Gastrocnemius medialis (tissue), 4 donors: Measurements from ENCODE around the gene REXO4. TPM values are rescaled to one million over a fixed set of nuclear protein-coding genes. Genes with fewer than 3 reads are reported as not detected.

ENCODE experiments used
- ATAC-seq, 2 donors: fragments of 150-250 bp; one replicate each; pipeline ENCODE4 v1.9.1; 2016
- DNase-seq, 2 donors: peaks; one replicate each; pipeline ENCODE4 v3.0.0-alpha.2; 2019
- H3K27ac ChIP-seq, 4 donors: fragments of 200-600 bp; sonication (generic); 1 replicate in 1 of 4; 2 replicates in 3 of 4; pipeline ENCODE4 v1.5.1; 2016 to 2018; ENCODE audit warnings: mild to moderate bottlenecking in 2 of 4, moderate library complexity in 1 of 4
- H3K27me3 ChIP-seq, 3 donors: fragments of 200-600 bp; sonication (generic) in 2 of 3; 1 replicate in 1 of 3; 2 replicates in 2 of 3; pipeline versions ENCODE4 v1.5.1 to v1.6.0; 2016 to 2019; ENCODE audit warnings: mild to moderate bottlenecking in 1 of 3, moderate library complexity in 1 of 3
- H3K36me3 ChIP-seq, 2 donors: fragments of 200-600 bp; sonication (generic) in 1 of 2; one replicate each; pipeline ENCODE4 v1.5.1; 2017 to 2018
- H3K4me1 ChIP-seq, 2 donors: fragments of 200-600 bp; sonication (generic) in 1 of 2; one replicate each; pipeline ENCODE4 v1.5.1; 2016 to 2017; ENCODE audit warnings: mild to moderate bottlenecking in 2 of 2
- H3K4me3 ChIP-seq, 4 donors: fragments of 200-600 bp; sonication (generic) in 3 of 4; 1 replicate in 1 of 4; 2 replicates in 3 of 4; pipeline ENCODE4 v1.5.1; 2016 to 2019; ENCODE audit warnings: mild to moderate bottlenecking in 2 of 4
- H3K9me3 ChIP-seq, 3 donors: fragments of 200-600 bp; sonication (generic) in 2 of 3; 1 replicate in 1 of 3; 2 replicates in 2 of 3; pipeline ENCODE4 v1.5.1; 2016 to 2019
- CTCF ChIP-seq, 5 experiments: fragments of 450-650 bp in 3 of 5; fragments of 200-600 bp in 2 of 5; sonication (generic) in 2 of 5; IDR thresholded peaks in 4 of 5; conservative IDR thresholded peaks in 1 of 5; 1 replicate in 4 of 5; 2 replicates in 1 of 5; pipeline ENCODE4 v1.5.1; 2016 to 2019; ENCODE audit warnings: antibody characterized with exemption in 5 of 5, mild to moderate bottlenecking in 3 of 5, moderate library complexity in 3 of 5
- POLR2A ChIP-seq, 2 donors: fragments of 450-650 bp; IDR thresholded peaks; one replicate each; pipeline ENCODE4 v1.6.1; 2017; ENCODE audit warnings: antibody characterized with exemption in 2 of 2, mild to moderate bottlenecking in 2 of 2, moderate library complexity in 2 of 2
- in situ Hi-C, 4 donors: fragments of 200-750 bp; cut with MboI; loops; one replicate each; pipeline versions ENCODE4 v1.15.0 to v1.8.0; 2017; ENCODE audit warnings: low sequenced_read_pairs in 4 of 4
- intact Hi-C: fragments of 100-400 bp; cut with DNase I; formaldehyde crosslinking; loops from one replicate; pipeline ENCODE4 v1.15.1; 2023; ENCODE audit warnings: low total_unique reads
- total RNA-seq, 4 donors: library from RNA; depleted of rRNA; stranded (reverse); fragments of >200 nt; gene quantifications; one replicate each; pipeline versions ENCODE4 v1.1.0 to v1.2.3, GENCODE V29; 2016

REXO4 gene
- total RNA-seq, 4 donors from 2014 or later, result 26.1 to 42.5 (median 34.6) TPM

DNA sequence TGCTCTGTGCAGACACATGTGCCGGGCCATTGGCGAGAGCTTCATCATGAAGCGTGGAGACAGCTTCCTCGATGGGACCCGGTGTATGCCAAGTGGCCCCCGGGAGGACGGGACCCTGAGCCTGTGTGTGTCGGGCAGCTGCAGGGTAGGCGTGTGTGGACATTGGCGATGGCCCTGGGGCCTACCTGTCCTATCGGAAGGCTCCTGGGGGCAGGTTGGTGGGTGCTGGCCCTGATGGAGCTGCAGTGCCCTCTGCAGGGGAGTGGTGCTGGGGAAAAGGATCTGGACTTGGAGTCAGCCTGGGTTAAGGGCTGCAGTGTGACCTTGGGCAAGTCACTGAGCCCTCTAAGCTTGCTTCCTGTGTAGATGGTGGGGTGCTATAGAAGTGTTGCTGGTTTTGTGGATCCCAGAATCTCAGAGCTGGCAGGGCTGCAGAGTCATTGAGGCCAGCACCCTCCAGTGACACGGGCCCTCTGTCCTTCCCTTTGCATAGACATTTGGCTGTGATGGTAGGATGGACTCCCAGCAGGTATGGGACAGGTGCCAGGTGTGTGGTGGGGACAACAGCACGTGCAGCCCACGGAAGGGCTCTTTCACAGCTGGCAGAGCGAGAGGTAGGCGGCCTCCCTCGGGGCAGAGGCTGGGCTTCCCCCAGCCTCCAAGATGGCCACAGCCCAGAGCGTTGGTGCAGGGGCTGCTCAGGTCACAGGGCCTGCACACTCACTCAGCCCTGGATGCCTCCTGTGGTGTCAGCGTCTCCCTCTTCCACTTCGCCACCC lies 20.1 kb upstream of the REXO4 start:
- no peaks in the 10 kb centered on the region for H3K9me3 ChIP-seq
- DNase-seq (no peak), ATAC-seq (no peak)
- intact Hi-C loops (no loop called here), in situ Hi-C loops (no loop called here)
- H3K27me3 ChIP-seq, result no peaks in the 10 kb centered on the region
- no peak for TF ChIP-seq POLR2A (IDR thresholded peaks at IDR 0.05)
- no peak for TF ChIP-seq CTCF (IDR thresholded peaks at IDR 0.05 in 4 of 5, conservative IDR thresholded peaks at IDR 0.05 in 1 of 5)
- H3K36me3 ChIP-seq, result no peaks in the 10 kb centered on the region
- H3K4me3 ChIP-seq, result no peak overlapping the region
- H3K27ac ChIP-seq, result no peak overlapping the region
- H3K4me1 ChIP-seq, result no peaks in the 10 kb centered on the region

DNA sequence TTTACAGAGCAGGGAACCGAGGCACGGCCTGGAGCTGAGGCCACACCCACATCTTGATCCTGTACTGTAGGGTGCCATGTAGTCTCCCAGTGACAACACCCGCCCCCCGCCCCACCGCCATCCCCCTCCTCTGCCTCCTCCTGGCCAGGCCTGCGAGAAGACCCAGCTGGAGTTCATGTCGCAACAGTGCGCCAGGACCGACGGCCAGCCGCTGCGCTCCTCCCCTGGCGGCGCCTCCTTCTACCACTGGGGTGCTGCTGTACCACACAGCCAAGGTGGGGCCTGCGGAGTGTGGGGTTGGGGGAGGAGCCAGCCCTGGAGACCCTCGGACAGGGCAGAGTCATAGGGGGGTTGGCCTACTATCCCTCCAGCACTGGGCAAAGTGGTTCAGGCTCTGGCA lies 18.9 kb upstream of the REXO4 start:
- in situ Hi-C loops, result no loop called here

GRCh38 chr9:133433351-133433843 lies 15.6 kb upstream of the REXO4 start:
- no peak for TF ChIP-seq POLR2A (IDR thresholded peaks at IDR 0.05)
- TF ChIP-seq CTCF (IDR thresholded peaks at IDR 0.05 in 4 of 5, conservative IDR thresholded peaks at IDR 0.05 in 1 of 5), result no peak
- in situ Hi-C loops (no loop called here), intact Hi-C loops (no loop called here)
- H3K27me3 ChIP-seq, result peaks cover 0 to 9% (median 0%) of the 10 kb centered on the region in 3 donors
- H3K9me3 ChIP-seq, result no peaks in the 10 kb centered on the region
- no peak overlapping the region for H3K4me3 ChIP-seq
- no peaks in the 10 kb centered on the region for H3K4me1 ChIP-seq
- DNase-seq (no peak), ATAC-seq (no peak)
- no peaks in the 10 kb centered on the region for H3K36me3 ChIP-seq
- no peak overlapping the region for H3K27ac ChIP-seq

More for the DNA sequence above, 18.9 kb upstream of the REXO4 start:
- Histone ChIP-seq H3K36me3 (no peaks in the 10 kb centered on the region), H3K27ac (no peak overlapping the region), H3K4me3 (no peak overlapping the region), H3K9me3 (no peaks in the 10 kb centered on the region), H3K4me1 (no peaks in the 10 kb centered on the region), H3K27me3 (no peaks in the 10 kb centered on the region)
- TF ChIP-seq CTCF (IDR thresholded peaks at IDR 0.05 in 4 of 5, conservative IDR thresholded peaks at IDR 0.05 in 1 of 5) (no peak), POLR2A (IDR thresholded peaks at IDR 0.05) (no peak)
- no peak for ATAC-seq
- DNase-seq, result no peak
- intact Hi-C loops, result no loop called here

DNA sequence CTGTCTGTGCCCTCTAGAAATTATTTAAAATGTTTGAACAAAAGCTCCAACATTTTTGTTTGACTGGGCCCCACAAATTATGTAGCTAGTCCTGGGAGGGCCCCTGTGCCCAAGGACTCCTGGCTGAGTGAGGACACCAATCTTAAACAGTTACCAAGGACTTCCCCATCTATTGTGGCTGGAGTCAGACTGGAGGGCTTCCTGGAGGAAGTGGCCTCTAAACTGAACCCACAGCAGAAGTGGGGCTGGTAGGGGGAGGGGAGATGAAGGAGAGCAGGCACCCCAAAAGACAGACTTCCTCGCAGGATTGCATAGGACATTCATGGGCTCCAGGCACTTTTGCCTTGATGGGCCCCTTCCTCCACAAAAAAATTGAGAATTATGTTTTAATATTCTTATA lies 12.4 kb upstream of the REXO4 start:
- Histone ChIP-seq H3K4me3 (no peak overlapping the region), H3K4me1 (peaks cover 5 to 10% of the 10 kb centered on the region in 2 donors), H3K27me3 (peaks cover 9 to 16% (median 10%) of the 10 kb centered on the region in 3 donors), H3K9me3 (no peaks in the 10 kb centered on the region), H3K27ac (no peak overlapping the region), H3K36me3 (no peaks in the 10 kb centered on the region)
- intact Hi-C loops, result no loop called here
- DNase-seq (no peak), ATAC-seq (no peak)
- TF ChIP-seq POLR2A (IDR thresholded peaks at IDR 0.05) (no peak), CTCF (IDR thresholded peaks at IDR 0.05 in 4 of 5, conservative IDR thresholded peaks at IDR 0.05 in 1 of 5) (no peak)
- in situ Hi-C loops, result no loop called here
